ENCODE measurements around the gene P2RY13.

Gene P2RY13

DNA sequence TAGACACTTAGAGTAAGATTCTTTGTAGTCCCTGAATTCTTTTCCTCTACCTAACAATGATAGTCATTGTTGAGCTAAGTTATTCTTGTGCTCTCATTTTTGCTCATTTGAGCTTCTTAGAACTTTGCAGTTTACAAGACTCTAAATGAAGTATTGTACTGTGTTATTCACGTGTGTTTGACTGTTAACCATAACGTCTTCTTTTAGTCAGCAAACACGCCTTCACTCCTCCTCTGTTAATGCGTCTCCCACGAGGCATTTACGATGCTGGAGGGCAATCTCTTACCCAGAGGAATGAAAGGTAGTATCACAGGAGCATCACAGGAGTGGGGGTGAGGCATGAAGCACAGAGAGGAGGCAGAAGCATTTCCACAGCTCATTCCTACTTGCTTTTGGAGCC is 36.2 kb downstream of the P2RY13 start:
- DNase-seq (ENCODE audit: low read depth in 2 of 2): no peak

DNA sequence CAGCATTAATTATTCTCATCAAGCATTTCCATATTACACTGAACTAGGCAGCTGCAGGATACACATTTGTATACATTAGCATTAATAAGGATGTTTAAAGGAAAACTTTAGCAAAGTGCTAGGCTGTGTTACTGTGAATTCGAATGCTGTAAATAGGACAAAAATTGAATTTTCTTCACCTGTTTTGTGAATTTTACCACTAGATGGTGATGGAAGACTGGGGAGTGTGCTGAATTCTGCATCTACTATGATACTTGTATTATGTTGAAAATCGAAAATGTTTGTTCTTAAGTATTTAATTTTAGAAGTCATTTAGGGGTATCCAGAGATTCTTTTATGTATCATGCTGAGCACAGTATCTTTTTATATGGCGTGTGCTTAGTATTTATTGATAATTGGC is 38.7 kb downstream of the P2RY13 start:
- no peak for DNase-seq (ENCODE audit: low read depth in 2 of 2)

DNA sequence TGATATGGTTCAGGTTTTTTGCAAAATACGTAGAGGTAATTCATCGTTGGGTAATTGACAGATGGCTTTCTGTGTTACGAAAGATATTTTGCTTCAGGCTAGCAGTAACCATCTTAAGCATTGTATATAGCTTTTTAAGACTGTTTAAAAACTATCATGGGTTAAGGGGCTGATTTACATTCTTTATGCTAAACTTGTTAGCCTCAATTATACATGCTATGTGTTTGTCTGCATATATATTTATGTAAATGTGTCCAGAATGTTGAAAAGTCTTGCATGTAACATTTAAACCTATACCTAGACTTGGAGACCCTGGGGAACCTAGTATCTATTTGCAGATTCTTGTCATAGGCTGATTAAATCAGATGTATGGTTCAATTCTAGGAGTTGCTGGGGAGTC is 39.9 kb downstream of the P2RY13 start:
- no peak for DNase-seq (ENCODE audit: low read depth in 2 of 2)

DNA sequence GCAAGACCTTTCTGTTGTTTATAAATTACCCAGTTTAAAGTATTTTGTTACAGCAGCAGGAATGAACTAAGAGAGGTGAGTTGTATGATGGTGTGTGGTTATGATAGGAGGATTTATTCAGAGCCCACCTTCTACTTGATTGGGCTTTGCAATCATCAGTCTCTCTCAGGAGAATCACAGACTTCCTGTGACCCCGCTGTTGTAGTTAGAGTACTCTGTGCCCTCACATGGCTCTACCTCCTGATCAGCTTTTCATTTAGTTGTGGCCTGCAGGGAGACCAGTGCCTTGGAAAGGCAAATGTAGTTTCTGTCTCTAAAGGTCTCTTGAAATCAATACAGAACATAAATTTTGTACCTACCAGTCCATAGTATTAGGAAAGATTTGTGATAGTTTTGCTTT is 43.4 kb downstream of the P2RY13 start:
- DNase-seq (ENCODE audit: low read depth in 2 of 2): no peak

DNA sequence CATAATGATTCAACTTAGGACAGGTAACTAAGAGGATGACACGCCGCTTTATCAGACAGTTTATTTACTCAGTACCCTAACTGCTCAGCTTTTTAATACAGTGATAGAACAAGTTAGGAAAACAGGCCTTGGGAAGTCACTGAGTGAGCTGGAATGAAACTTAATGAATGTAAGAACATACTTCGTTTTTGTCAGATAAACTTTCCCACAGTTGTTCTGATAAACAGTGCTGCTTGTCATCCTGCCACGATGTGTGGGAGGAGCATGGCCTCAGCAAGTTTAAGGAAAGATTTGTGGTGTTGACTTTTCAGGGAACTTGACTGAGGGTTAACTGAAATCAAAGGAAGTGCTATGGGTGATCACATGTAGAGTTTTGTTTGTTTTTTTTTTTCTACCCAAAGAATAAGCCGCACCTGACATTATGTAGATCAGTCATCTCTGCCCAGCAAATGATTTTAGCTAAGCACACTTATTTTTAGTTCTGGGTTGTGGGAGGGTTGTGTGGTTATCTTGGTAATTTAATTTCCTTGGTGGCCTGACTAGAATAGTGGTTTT is 45.4 kb downstream of the P2RY13 start:
- DNase-seq (ENCODE audit: low read depth in 2 of 2): no peak

DNA sequence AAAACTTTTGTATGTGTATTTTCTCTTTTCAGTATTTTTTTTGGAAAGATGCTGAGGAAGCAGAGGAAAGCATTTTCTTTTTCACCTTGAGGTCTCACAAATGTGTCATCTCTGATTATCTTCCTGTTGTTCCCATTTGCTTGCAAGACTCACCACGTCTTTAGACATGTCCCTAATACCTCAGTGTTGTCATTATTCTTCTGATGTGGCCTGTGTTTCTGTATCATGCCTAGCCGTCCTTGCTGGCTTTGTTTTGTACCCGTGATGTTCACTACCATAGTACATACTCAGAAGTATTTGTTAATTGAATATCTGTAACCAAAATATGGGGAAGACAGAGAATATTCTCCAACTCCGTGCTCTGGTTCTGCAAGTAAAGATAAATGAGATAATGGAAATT is 46.0 kb downstream of the P2RY13 start:
- DNase-seq (ENCODE audit: low read depth in 2 of 2): no peak

DNA sequence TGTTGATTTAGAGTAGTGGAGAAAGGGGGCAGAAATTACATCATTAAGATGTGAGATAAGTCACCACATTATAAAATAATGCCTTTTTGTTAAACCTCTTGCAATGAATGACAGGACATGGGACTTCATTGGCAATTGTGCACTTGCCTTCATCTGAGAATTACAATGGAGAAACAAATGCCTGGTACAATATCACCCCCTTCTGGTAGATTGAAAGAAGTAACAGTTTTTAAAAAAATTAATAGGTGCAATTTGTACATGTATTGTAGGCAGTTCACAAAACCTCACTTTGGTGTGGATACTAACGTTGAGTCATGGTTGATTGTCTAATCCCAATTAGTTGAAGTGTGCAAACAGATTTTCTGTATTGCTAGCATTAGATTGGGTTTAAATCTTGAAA is 46.4 kb downstream of the P2RY13 start:
- no peak for DNase-seq (ENCODE audit: low read depth in 2 of 2)

DNA sequence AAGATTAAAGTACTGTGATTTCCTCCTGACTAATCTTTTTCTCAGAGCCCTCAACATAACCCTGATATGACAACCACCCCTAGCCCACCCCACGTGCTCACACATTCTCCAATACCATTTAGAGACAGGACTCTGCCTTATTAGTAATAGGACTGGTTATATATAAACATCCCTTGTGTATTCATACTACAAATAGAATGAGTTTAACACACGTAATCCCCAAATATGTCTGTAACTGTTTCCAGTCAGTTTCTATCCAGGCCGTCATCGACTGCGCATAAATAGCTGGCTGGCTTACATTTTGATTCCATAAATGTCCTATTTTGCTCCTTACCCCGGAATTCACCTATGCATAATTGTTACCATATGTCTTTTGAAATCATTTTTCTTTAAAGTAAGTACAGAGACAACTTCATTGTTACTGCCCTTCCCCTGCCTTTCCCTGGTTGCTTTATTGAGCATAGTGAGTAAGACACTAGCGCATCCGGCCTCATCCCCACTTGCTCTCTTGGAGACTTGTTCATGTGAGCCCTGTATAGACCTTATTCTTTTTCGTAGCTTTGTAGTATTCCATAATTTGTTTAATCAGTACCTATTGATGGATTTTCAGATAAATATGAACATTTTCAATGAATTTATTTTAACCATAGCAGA is 47.6 kb downstream of the P2RY13 start:
- DNase-seq (ENCODE audit: low read depth in 2 of 2): no peak

DNA sequence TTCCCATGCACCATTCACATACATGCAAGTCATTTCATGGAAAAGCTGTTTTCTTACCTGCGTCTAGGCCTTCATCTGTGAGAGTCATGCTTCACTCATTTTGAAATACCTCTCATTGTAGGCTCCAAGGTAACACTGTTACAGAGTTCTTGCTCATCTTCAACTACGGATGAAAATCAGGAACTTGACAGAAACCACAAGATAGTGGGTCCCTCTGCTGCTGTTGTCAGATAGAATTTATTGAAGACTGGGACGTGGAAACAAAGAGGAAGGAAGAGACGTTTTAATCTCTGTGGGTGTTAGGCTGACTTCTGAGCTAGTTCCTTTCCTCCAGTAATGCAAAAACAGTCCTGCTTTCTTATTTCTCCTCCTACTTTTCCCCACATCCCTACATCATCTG is 51.1 kb downstream of the P2RY13 start, which contains the start of gene P2RY14:
TSS of gene P2RY14 (minus strand) at position 313 of the 400 bp plus-strand sequence. CDS start 64,226 bp downstream, outside the sequence.
- no peak for DNase-seq (ENCODE audit: low read depth in 2 of 2)

DNA sequence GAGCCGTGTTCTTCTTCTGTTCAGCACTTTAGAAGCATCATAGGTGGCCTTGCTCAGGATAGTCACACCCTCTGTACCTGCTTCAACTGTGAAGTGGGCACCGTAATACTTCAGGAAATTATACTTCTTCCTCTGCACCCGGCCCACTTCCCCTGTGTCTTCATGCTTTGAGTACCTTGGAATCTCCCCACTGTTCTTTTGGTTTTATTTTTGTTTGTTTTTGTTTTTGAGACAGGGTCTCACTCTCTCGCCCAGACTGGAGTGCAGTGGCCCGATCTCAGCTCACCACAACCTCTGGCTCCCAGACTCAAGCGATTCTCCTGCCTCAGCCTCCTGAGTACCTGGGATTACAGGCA is 52.7 kb downstream of the P2RY13 start:
- no peak for DNase-seq (ENCODE audit: low read depth in 2 of 2)

Measured in activated CD8-positive, alpha-beta memory T cell treated with anti-CD3 and anti-CD28 coated beads for 4 hours (primary cell).